Endothelial cell of umbilical vein (primary cell): ENCODE data around the gene HSP90AA1. TPM values are rescaled to one million over a fixed set of nuclear protein-coding genes. Genes with fewer than 3 reads are reported as not detected.

Experiments
- BruUV-seq: library from RNA; stranded (reverse); fragments of 400-500 nt; replicated peaks from 2 replicates; lab custom pipeline; 2021; lab: Mats Ljungman, UMichigan
- CTCF ChIA-PET: fragments of 300-600, 350-600 bp; sonication (Branson Sonifier 250); formaldehyde crosslinking; loops from one replicate; lab custom pipeline; 2021; ENCODE audit warnings: antibody characterized with exemption, inconsistent platforms; lab: Charles Lee
- POLR2A ChIA-PET: fragments of 300-600, 350-600 bp; sonication (Branson Sonifier 250); formaldehyde crosslinking; loops from one replicate; lab custom pipeline; 2021; ENCODE audit warnings: antibody characterized with exemption, inconsistent platforms; lab: Charles Lee
- DNase-seq: peaks from one replicate; pipeline ENCODE4 v3.0.0-alpha.2; 2011; ENCODE audit warnings: low read depth, low spot score
- FAIRE-seq: peaks from 2 replicates; lab custom pipeline; 2011; peaks lifted over from hg19 to GRCh38; lab: Jason Lieb, UNC
- H2AFZ ChIP-seq: 2 replicates; pipeline ENCODE4 v1.6.0; 2012; ENCODE audit warnings: low read depth, low read length, control low read depth, inconsistent platforms
- H3K27ac ChIP-seq: 2 replicates; pipeline ENCODE4 v1.5.1; 2011; ENCODE audit warnings: low read depth, mild to moderate bottlenecking, control low read depth, low read length, moderate library complexity; ENCODE audit not compliant: insufficient read depth
- H3K27me3 ChIP-seq, 2 experiments: 2 replicates each; pipeline versions ENCODE4 v1.6.0 to v1.6.1; 2011; ENCODE audit warnings: low read length in 2 of 2, mixed read lengths in 1 of 2; ENCODE audit not compliant: control insufficient read depth in 2 of 2, insufficient read depth in 2 of 2
- H3K36me3 ChIP-seq, 2 experiments: 2 replicates in 1 of 2; 3 replicates in 1 of 2; pipeline ENCODE4 v1.5.1; 2011; ENCODE audit warnings: low read length in 2 of 2, mild to moderate bottlenecking in 1 of 2, moderate library complexity in 1 of 2; ENCODE audit not compliant: control insufficient read depth in 2 of 2, insufficient read depth in 2 of 2; ENCODE audit errors: extremely low read depth in 1 of 2
- H3K4me1 ChIP-seq: 3 replicates; pipeline ENCODE4 v1.5.1; 2011; ENCODE audit warnings: mild to moderate bottlenecking, low read length; ENCODE audit not compliant: control insufficient read depth, insufficient read depth; ENCODE audit errors: extremely low read depth
- H3K4me2 ChIP-seq: 2 replicates; pipeline ENCODE4 v1.6.1; 2011; ENCODE audit warnings: low read length, control low read depth, mixed read lengths; ENCODE audit not compliant: insufficient read depth
- H3K4me3 ChIP-seq, 3 experiments: fragments of 200-600 bp in 1 of 3; sonication (generic), shearing (Covaris generic) in 1 of 3; replicated peaks in 1 of 3; 2 replicates each; pipeline ENCODE4 v1.5.1; 2011 to 2016; ENCODE audit warnings: control low read depth in 3 of 3, low read length in 3 of 3, mild to moderate bottlenecking in 2 of 3, inconsistent platforms in 1 of 3, low read depth in 1 of 3, moderate library complexity in 1 of 3; ENCODE audit not compliant: insufficient read depth in 1 of 3
- H3K79me2 ChIP-seq: 2 replicates; pipeline ENCODE4 v1.6.0; 2012; ENCODE audit warnings: low read length, inconsistent platforms; ENCODE audit not compliant: control insufficient read depth, insufficient read depth
- H3K9ac ChIP-seq: replicated peaks from 2 replicates; pipeline ENCODE3; 2011; ENCODE audit warnings: low read length, control low read depth; ENCODE audit not compliant: insufficient read depth; ENCODE audit errors: extremely low read depth
- H3K9me1 ChIP-seq: replicated peaks from 3 replicates; pipeline ENCODE4 v1.6.0; 2011; ENCODE audit warnings: mild to moderate bottlenecking, low read length; ENCODE audit not compliant: control insufficient read depth, insufficient read depth; ENCODE audit errors: extremely low read depth
- H3K9me3 ChIP-seq: replicated peaks from 2 replicates; pipeline ENCODE4 v1.5.1; 2012; ENCODE audit warnings: low read length, inconsistent platforms; ENCODE audit not compliant: control insufficient read depth, insufficient read depth
- H4K20me1 ChIP-seq: replicated peaks from 2 replicates; pipeline ENCODE3; 2011; ENCODE audit warnings: mild to moderate bottlenecking, low read length; ENCODE audit not compliant: control insufficient read depth, insufficient read depth; ENCODE audit errors: extremely low read depth
- CTCF ChIP-seq, 2 donors: IDR thresholded peaks; 1 replicate in 1 of 2; 2 replicates in 1 of 2; pipeline ENCODE4 v1.5.1; 2011; ENCODE audit warnings: low read length in 2 of 2, mild to moderate bottlenecking in 2 of 2, moderate library complexity in 2 of 2, control low read depth in 1 of 2, inconsistent platforms in 1 of 2, low read depth in 1 of 2; ENCODE audit not compliant: insufficient read depth in 1 of 2; ENCODE audit errors: extremely low read depth in 1 of 2
- EZH2 ChIP-seq: IDR thresholded peaks from 2 replicates; pipeline ENCODE4 v1.6.1; 2012; ENCODE audit warnings: borderline replicate concordance, low read depth, mild to moderate bottlenecking, moderate library complexity, low read length, inconsistent platforms; ENCODE audit not compliant: severe bottlenecking
- FOS ChIP-seq: IDR thresholded peaks from 2 replicates; pipeline ENCODE4 v1.6.1; 2011; ENCODE audit warnings: mild to moderate bottlenecking, low read length, moderate library complexity, borderline replicate concordance; ENCODE audit not compliant: insufficient read depth
- GATA2 ChIP-seq: IDR thresholded peaks from 2 replicates; pipeline ENCODE4 v1.7.0; 2011; ENCODE audit warnings: low read depth, mild to moderate bottlenecking, moderate library complexity, mixed read lengths, low read length; ENCODE audit not compliant: insufficient read length, insufficient read depth
- JUN ChIP-seq: IDR thresholded peaks from 2 replicates; pipeline ENCODE4 v1.6.1; 2011; ENCODE audit warnings: borderline replicate concordance, low read depth; ENCODE audit not compliant: insufficient read length, insufficient read depth
- MAX ChIP-seq: IDR thresholded peaks from 2 replicates; pipeline ENCODE4 v1.6.1; 2011; ENCODE audit not compliant: insufficient read depth, insufficient read length
- MYC ChIP-seq: IDR thresholded peaks from one replicate; pipeline ENCODE4 v1.6.1; 2011; ENCODE audit warnings: mild to moderate bottlenecking, low read depth, low read length
- POLR2A ChIP-seq: IDR thresholded peaks from 2 replicates; pipeline ENCODE4 v1.6.1; 2012; ENCODE audit warnings: low read depth, mild to moderate bottlenecking, control low read depth, low read length
- POLR2AphosphoS5 ChIP-seq: IDR thresholded peaks from 2 replicates; pipeline ENCODE4 v1.6.1; 2012; ENCODE audit warnings: low read depth, mild to moderate bottlenecking, control low read depth, low read length, moderate library complexity; ENCODE audit not compliant: insufficient read depth
- dilution Hi-C: fragments of 300-500 bp; cut with MboI; formaldehyde crosslinking; loops from one replicate; pipeline ENCODE4 v1.15.0; 2019; ENCODE audit warnings: low sequenced_read_pairs; ENCODE audit not compliant: extremely low pct_ligation_motif_present
- intact Hi-C: fragments of 100-400 bp; cut with micrococcal nuclease; formaldehyde crosslinking; loops from one replicate; pipeline ENCODE4 v1.10.0; 2022
- polyA plus RNA-seq, 4 experiments: library from polyadenylated mRNA; depleted of rRNA in 3 of 4; stranded (reverse) in 3 of 4; unstranded in 1 of 4; fragments of >200 nt; gene quantifications; 2 replicates each; pipeline versions ENCODE4 v1.2.1 to v1.2.3, GENCODE V29; 2011 to 2012; ENCODE audit warnings: missing spikeins in 1 of 4
- total RNA-seq: library from RNA; stranded (reverse); gene quantifications from 2 replicates; pipeline ENCODE4 v1.2.3, GENCODE V29; 2021

HSP90AA1 gene
- total and polyA plus RNA-seq, 2 donors (not counting 3 experiments of a cell fraction or from before 2014, with no cell fraction given): 266 to 540 TPM

- CTCF ChIA-PET: no interaction called here
- Histone ChIP-seq H3K9ac (no peak overlapping the region), H3K4me3 (no peak overlapping the region), H3K36me3 (no peaks in the 10 kb centered on the region), H2AFZ (no peak overlapping the region), H3K4me1 (peaks cover 4% of the 10 kb centered on the region), H3K9me3 (no peaks in the 10 kb centered on the region), H3K27ac (no peak overlapping the region), H3K27me3 (no peaks in the 10 kb centered on the region), H3K79me2 (no peaks in the 10 kb centered on the region), H3K4me2 (no peak overlapping the region), H4K20me1 (no peaks in the 10 kb centered on the region), H3K9me1 (no peaks in the 10 kb centered on the region)
- intact Hi-C loops: no loop called here
- no TSS peak for BruUV-seq
- no peak for TF ChIP-seq JUN
- FAIRE-seq (no peak), DNase-seq (no peak)
- dilution Hi-C loops: no loop called here
- POLR2A ChIA-PET: no interaction called here
Measured at GRCh38 chr14:102124419-102124818, 37.6 kb upstream of the HSP90AA1 start.

GRCh38 chr14:102121567-102121966 lies 34.7 kb upstream of the HSP90AA1 start:
- H3K27me3 ChIP-seq: no peaks in the 10 kb centered on the region
- DNase-seq (no peak), FAIRE-seq (no peak)
- ChIA-PET POLR2A (no interaction called here), CTCF (interaction anchor here (1.1 kb wide), 1 partner anchor 12 kb away, joined by 3 read pairs; no protein-coding TSS in a partner anchor)
- no peaks in the 10 kb centered on the region for H4K20me1 ChIP-seq
- H3K9me1 ChIP-seq: no peaks in the 10 kb centered on the region
- H3K4me3 ChIP-seq: no peak overlapping the region
- H3K79me2 ChIP-seq: no peaks in the 10 kb centered on the region
- intact Hi-C loops (no loop called here), dilution Hi-C loops (no loop called here)
- no peak overlapping the region for H3K9ac ChIP-seq
- no peaks in the 10 kb centered on the region for H3K9me3 ChIP-seq
- peaks cover 4% of the 10 kb centered on the region for H3K4me1 ChIP-seq
- no peak overlapping the region for H3K4me2 ChIP-seq
- H3K36me3 ChIP-seq: no peaks in the 10 kb centered on the region
- no peak overlapping the region for H3K27ac ChIP-seq
- no peak for TF ChIP-seq FOS
- TF ChIP-seq CTCF (IDR thresholded peaks at IDR 0.05; ENCODE audit: extremely low read depth in 1 of 2, insufficient read depth in 1 of 2, low read depth in 1 of 2, low read length in 2 of 2): no peak
- TF ChIP-seq JUN: no peak
- TF ChIP-seq EZH2: no peak
- TF ChIP-seq MAX: no peak
- TF ChIP-seq POLR2A: no peak
- no peak for TF ChIP-seq GATA2
- TF ChIP-seq POLR2AphosphoS5: no peak
- TF ChIP-seq MYC: no peak
- H2AFZ ChIP-seq: no peak overlapping the region
- no TSS peak for BruUV-seq
